ENCODE data around the gene MED25. TPM values are rescaled to one million over a fixed set of nuclear protein-coding genes. Genes with fewer than 3 reads are reported as not detected.
A peak's percentile ranks its signal among the peaks of the same experiment; 100 is the strongest.

Gene MED25
- total RNA-seq, 1 donor from 2014 or later: 40.1 TPM

DNA sequence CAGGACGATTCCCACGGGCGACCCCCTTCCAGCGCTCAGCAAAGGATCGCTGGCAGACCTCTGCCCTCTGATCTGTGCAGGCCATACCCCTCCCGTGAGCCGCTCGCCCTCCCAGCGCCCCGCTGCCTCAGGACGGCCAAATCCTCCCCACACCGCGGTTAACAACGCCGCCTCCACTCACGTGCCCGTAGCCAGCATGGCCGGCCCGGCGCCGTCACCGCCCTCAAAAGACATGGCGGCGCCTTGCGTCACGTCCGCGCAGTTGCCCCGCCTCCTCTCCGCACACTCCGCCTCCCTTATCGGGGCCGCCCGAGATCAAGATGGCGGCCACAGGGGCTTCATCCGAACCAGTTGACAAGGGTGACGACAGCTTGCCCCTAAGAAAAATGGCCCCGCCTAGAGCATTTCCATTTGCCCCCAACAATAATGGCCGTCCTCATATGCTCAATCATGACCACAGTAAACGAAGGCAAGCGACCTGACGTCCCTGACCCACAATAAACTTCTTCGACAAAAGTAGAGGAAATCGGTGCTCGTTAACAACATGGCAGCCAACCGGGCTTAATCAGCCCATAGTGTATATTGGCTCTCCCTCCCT lies 58.4 kb downstream of the MED25 start:
- Mint-ChIP-seq H3K27me3 (ENCODE audit: low read depth) (no peaks in the 10 kb centered on the region), H3K27ac (ENCODE audit: unreplicated experiment) (no peak overlapping the region), H3K9me3 (ENCODE audit: low read depth) (no peaks in the 10 kb centered on the region), H3K4me1 (ENCODE audit: low read depth) (peaks cover 35% of the 10 kb centered on the region), H3K36me3 (ENCODE audit: low read depth) (peaks cover 11% of the 10 kb centered on the region), H3K4me3 (ENCODE audit: unreplicated experiment) (no peak overlapping the region)
- peak; percentile 99 for DNase-seq (ENCODE audit: low spot score)
- TF ChIP-seq, protein P1, sequence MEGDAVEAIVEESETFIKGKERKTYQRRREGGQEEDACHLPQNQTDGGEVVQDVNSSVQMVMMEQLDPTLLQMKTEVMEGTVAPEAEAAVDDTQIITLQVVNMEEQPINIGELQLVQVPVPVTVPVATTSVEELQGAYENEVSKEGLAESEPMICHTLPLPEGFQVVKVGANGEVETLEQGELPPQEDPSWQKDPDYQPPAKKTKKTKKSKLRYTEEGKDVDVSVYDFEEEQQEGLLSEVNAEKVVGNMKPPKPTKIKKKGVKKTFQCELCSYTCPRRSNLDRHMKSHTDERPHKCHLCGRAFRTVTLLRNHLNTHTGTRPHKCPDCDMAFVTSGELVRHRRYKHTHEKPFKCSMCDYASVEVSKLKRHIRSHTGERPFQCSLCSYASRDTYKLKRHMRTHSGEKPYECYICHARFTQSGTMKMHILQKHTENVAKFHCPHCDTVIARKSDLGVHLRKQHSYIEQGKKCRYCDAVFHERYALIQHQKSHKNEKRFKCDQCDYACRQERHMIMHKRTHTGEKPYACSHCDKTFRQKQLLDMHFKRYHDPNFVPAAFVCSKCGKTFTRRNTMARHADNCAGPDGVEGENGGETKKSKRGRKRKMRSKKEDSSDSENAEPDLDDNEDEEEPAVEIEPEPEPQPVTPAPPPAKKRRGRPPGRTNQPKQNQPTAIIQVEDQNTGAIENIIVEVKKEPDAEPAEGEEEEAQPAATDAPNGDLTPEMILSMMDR (IDR thresholded peaks at IDR 0.05): no peak

DNA sequence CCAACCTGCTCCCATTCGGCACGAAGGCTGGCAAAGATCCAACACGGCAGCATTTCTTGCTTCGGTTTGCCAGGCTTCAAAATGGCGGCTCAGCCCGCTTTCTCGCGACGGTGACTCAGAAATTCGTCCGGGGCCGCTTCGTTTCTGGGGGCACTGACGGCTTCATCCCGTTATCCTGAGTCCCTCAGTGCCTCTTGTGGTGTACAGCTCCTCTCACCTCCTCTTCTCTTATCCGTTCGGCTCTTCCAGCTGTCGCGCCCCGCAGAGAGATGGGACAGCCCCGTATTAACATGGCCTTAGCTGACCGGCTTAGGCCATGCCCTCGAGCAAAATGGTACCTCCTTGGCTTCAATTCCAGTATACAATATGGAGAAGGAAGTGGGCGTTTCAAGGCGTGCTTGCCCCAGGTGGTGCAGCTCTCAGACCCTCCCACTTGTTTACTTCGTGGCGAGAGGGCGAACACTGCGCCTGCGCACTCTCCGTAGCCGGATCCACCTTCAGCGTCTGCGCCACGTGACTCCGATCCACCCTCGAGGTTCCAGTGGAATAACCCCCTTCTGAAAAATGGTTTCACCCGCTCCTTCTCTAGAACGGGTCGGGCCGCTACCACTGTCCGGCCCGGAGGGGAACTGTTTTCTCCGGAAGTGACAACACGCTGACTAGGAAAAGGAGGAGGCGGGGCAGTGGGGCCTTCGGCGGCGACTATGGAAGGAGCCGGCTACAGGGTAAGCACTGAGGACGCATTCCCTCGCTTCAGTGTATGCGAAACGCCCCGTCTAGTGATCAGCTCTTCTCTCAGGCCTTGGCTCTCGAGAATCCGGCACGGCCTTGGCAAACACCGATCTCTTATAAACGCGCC lies 59.2 kb downstream of the MED25 start, which contains the start of the genes AKT1S1 and TBC1D17:
AKT1S1 (minus strand) TSS at position 336 of the 859 bp plus-strand sequence. CDS start 4,060 bp downstream, outside the sequence.
TBC1D17 (plus strand) TSS at position 683 of the 859 bp plus-strand sequence; CDS start at position 705, 22 bp downstream.
- DNase-seq (ENCODE audit: low spot score): peak; percentile 100
- no peaks in the 10 kb centered on the region for H3K9me3 Mint-ChIP-seq (ENCODE audit: low read depth)
- peaks cover 30% of the 10 kb centered on the region for H3K4me1 Mint-ChIP-seq (ENCODE audit: low read depth)
- TF ChIP-seq, protein P1 (IDR thresholded peaks at IDR 0.05): no peak
- H3K4me3 Mint-ChIP-seq (ENCODE audit: unreplicated experiment): no peak within 1 kb of the TSS
- no peaks in the 10 kb centered on the region for H3K27me3 Mint-ChIP-seq (ENCODE audit: low read depth)
- H3K27ac Mint-ChIP-seq (ENCODE audit: unreplicated experiment): no peak within 1 kb of the TSS
- H3K36me3 Mint-ChIP-seq (ENCODE audit: low read depth): peaks cover 13% of the 10 kb centered on the region

GRCh38 chr19:49877879-49878743 lies 60.0 kb downstream of the MED25 start:
- Mint-ChIP-seq H3K4me3 (ENCODE audit: unreplicated experiment) (no peak overlapping the region), H3K27me3 (ENCODE audit: low read depth) (no peaks in the 10 kb centered on the region), H3K4me1 (ENCODE audit: low read depth) (peaks cover 30% of the 10 kb centered on the region), H3K27ac (ENCODE audit: unreplicated experiment) (no peak overlapping the region), H3K9me3 (ENCODE audit: low read depth) (no peaks in the 10 kb centered on the region), H3K36me3 (ENCODE audit: low read depth) (peaks cover 16% of the 10 kb centered on the region)
- TF ChIP-seq, protein P1 (IDR thresholded peaks at IDR 0.05): no peak
- DNase-seq (ENCODE audit: low spot score): peak; percentile 99

- DNase-seq (ENCODE audit: low spot score): no peak
- Mint-ChIP-seq H3K4me1 (ENCODE audit: low read depth) (peaks cover 30% of the 10 kb centered on the region), H3K27me3 (ENCODE audit: low read depth) (no peaks in the 10 kb centered on the region), H3K36me3 (ENCODE audit: low read depth) (peaks cover 21% of the 10 kb centered on the region), H3K9me3 (ENCODE audit: low read depth) (no peaks in the 10 kb centered on the region), H3K27ac (ENCODE audit: unreplicated experiment) (no peak overlapping the region), H3K4me3 (ENCODE audit: unreplicated experiment) (no peak overlapping the region)
- TF ChIP-seq, protein P1 (IDR thresholded peaks at IDR 0.05): no peak
Observed at GRCh38 chr19:49878744-49879070, 60.6 kb downstream of the MED25 start.
